ENCODE measurements around the gene CAMK2G.

CAMK2G gene

DNA sequence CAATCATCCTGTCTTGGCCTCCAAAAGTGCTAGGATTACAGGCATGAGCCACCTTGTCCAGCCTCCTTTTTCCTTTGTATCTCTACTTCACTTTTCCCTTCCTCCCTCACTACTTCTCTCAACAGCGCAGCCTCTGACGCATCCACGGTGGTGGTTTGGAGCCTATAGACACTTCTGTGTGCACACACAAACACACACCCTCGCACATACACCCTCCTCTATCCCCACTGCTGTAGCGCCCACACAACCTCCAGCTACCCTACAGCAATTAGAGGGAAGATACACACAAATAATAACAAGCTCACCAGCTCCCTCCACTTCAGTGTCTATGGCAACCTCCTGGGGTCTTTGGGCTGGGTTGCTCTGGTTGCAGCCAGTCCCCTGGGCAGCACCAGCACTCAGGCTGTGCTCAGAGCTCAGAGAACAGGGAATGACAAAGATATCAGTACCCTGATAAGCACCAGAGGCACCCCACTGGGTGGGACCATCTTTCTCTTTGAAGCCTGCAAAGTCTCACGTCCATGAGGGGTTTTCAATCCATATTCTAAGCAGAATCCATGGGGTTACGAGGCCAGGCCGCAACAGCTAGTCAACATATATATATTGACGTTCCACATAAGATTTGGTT, 3.3 kb upstream of the CAMK2G start:
- H3K9me2 ChIP-seq (replicated peaks; ENCODE audit: insufficient read depth, low read length): no peaks in the 10 kb centered on the region
- no peak overlapping the region for H3K4me2 ChIP-seq (ENCODE audit: low read depth, low read length, poor library complexity, severe bottlenecking)
- H3K36me3 ChIP-seq (ENCODE audit: low read length): no peaks in the 10 kb centered on the region
- H3K9ac ChIP-seq (ENCODE audit: low read length): no peak overlapping the region
- H3K9me3 ChIP-seq (ENCODE audit: insufficient read depth, low read length): no peaks in the 10 kb centered on the region
- no peak for TF ChIP-seq CTCF (IDR thresholded peaks at IDR 0.05; ENCODE audit: insufficient read depth, low read length, poor library complexity, severe bottlenecking)
- TF ChIP-seq EZH2phosphoT487 (conservative IDR thresholded peaks at IDR 0.05; ENCODE audit: low read length): no peak
- H3K4me3 ChIP-seq (ENCODE audit: insufficient read depth, low read length, poor library complexity, severe bottlenecking): no peak overlapping the region
- H3K79me2 ChIP-seq (ENCODE audit: insufficient read depth, low read length): no peaks in the 10 kb centered on the region
- no peaks in the 10 kb centered on the region; the same call in 1 of the 2 replicates for H4K20me1 ChIP-seq (ENCODE audit: low read depth, low read length)
- no peaks in the 10 kb centered on the region for H3K27me3 ChIP-seq (ENCODE audit: low read length)
- no peak overlapping the region for H3K27ac ChIP-seq (ENCODE audit: low read depth, low read length)
- H3F3A ChIP-seq (ENCODE audit: insufficient read depth): peaks cover 6% of the 10 kb centered on the region; the same call in 1 of the 2 replicates
- no peak overlapping the region for H2AFZ ChIP-seq (ENCODE audit: low read depth, low read length, severe bottlenecking)

- TF ChIP-seq CTCF (IDR thresholded peaks at IDR 0.05; ENCODE audit: insufficient read depth, low read length, poor library complexity, severe bottlenecking): no peak
- TF ChIP-seq EZH2phosphoT487 (conservative IDR thresholded peaks at IDR 0.05; ENCODE audit: low read length): no peak
- H3K36me3 ChIP-seq (ENCODE audit: low read length): no peaks in the 10 kb centered on the region
- no peak overlapping the region for H3K9ac ChIP-seq (ENCODE audit: low read length)
- H3F3A ChIP-seq (ENCODE audit: insufficient read depth): peaks cover 6% of the 10 kb centered on the region; the same call in 1 of the 2 replicates
- no peaks in the 10 kb centered on the region for H3K9me2 ChIP-seq (replicated peaks; ENCODE audit: insufficient read depth, low read length)
- no peaks in the 10 kb centered on the region for H3K27me3 ChIP-seq (ENCODE audit: low read length)
- H3K27ac ChIP-seq (ENCODE audit: low read depth, low read length): no peak overlapping the region
- no peak overlapping the region for H3K4me2 ChIP-seq (ENCODE audit: low read depth, low read length, poor library complexity, severe bottlenecking)
- no peaks in the 10 kb centered on the region; the same call in 1 of the 2 replicates for H4K20me1 ChIP-seq (ENCODE audit: low read depth, low read length)
- H3K79me2 ChIP-seq (ENCODE audit: insufficient read depth, low read length): no peaks in the 10 kb centered on the region
- no peaks in the 10 kb centered on the region for H3K9me3 ChIP-seq (ENCODE audit: insufficient read depth, low read length)
- H3K4me3 ChIP-seq (ENCODE audit: insufficient read depth, low read length, poor library complexity, severe bottlenecking): no peak overlapping the region
- H2AFZ ChIP-seq (ENCODE audit: low read depth, low read length, severe bottlenecking): no peak overlapping the region
Measured at GRCh38 chr10:73876971-73877370, 2.6 kb upstream of the CAMK2G start.

DNA sequence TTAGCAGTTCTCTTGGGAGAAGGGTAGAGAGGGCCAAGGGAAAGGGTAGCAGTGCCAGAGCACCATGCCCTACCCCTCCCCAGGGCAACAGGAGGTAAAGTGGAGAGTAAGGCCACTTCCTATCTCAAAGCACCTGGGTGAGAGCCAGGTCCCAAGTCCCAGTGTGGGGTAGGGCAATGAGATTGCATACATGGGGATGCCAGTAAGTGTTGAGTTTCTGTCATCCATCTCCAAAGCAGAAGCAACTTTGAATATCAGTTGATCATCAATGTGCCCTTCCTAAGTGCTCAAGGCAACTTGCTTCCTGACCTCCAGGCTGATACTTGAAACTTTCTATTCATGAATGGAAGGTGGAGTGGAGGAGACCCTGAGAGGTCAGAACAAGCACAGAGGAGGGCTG, 2.2 kb upstream of the CAMK2G start:
- Histone ChIP-seq H3K9me3 (ENCODE audit: insufficient read depth, low read length) (no peaks in the 10 kb centered on the region), H3F3A (ENCODE audit: insufficient read depth) (peaks cover 6% of the 10 kb centered on the region; the same call in 1 of the 2 replicates)
- TF ChIP-seq EZH2phosphoT487 (conservative IDR thresholded peaks at IDR 0.05; ENCODE audit: low read length) (no peak), CTCF (IDR thresholded peaks at IDR 0.05; ENCODE audit: insufficient read depth, low read length, poor library complexity, severe bottlenecking) (no peak)

More for the DNA sequence above, 2.2 kb upstream of the CAMK2G start:
- H2AFZ ChIP-seq (ENCODE audit: low read depth, low read length, severe bottlenecking): no peak overlapping the region
- no peak overlapping the region for H3K4me3 ChIP-seq (ENCODE audit: insufficient read depth, low read length, poor library complexity, severe bottlenecking)
- H3K79me2 ChIP-seq (ENCODE audit: insufficient read depth, low read length): no peaks in the 10 kb centered on the region
- H3K36me3 ChIP-seq (ENCODE audit: low read length): no peaks in the 10 kb centered on the region
- H3K27ac ChIP-seq (ENCODE audit: low read depth, low read length): no peak overlapping the region
- no peak overlapping the region for H3K4me2 ChIP-seq (ENCODE audit: low read depth, low read length, poor library complexity, severe bottlenecking)
- no peaks in the 10 kb centered on the region; the same call in 1 of the 2 replicates for H4K20me1 ChIP-seq (ENCODE audit: low read depth, low read length)
- H3K9me2 ChIP-seq (replicated peaks; ENCODE audit: insufficient read depth, low read length): no peaks in the 10 kb centered on the region
- no peak overlapping the region for H3K9ac ChIP-seq (ENCODE audit: low read length)
- no peaks in the 10 kb centered on the region for H3K27me3 ChIP-seq (ENCODE audit: low read length)

Data from SU-DHL-6 (cell line).